ENCODE results near the gene FNDC3B. TPM values are rescaled to one million over a fixed set of nuclear protein-coding genes. Genes with fewer than 3 reads are reported as not detected.

FNDC3B gene
- total and polyA plus RNA-seq, 12 donors: 9.7 to 118 (median 85.0) TPM

- no peak overlapping the region for H3K4me3 ChIP-seq
- ATAC-seq (peak in 4 of 8 donors; percentile 5 to 25 (median 18)), DNase-seq (no peak)
- H3K27me3 ChIP-seq: no peaks in the 10 kb centered on the region
- intact Hi-C loops (cut with DNase I): loop anchor here in 1 of 10 donors (5.0 kb wide), 1 partner anchor 237 kb away; no protein-coding TSS in a partner anchor
- 16 to 20% methylated on average over 5 of the region's 5 CpGs for WGBS, 2 donors
- peak overlapping the region in 6 of 10 donors; percentile 17 to 75 (median 69) for H3K27ac ChIP-seq
- H3K4me1 ChIP-seq: peaks cover 0 to 87% (median 58%) of the 10 kb centered on the region in 9 donors
- no peaks in the 10 kb centered on the region for H3K9me3 ChIP-seq
- H3K36me3 ChIP-seq: peaks cover 0 to 49% (median 0%) of the 10 kb centered on the region in 9 donors
- no peak for TF ChIP-seq CTCF (IDR thresholded peaks at IDR 0.05)
These were observed 239.8 kb downstream of the FNDC3B start for GRCh38 chr3:172279191-172279640.

- Histone ChIP-seq H3K27me3 (no peaks in the 10 kb centered on the region), H3K36me3 (peaks cover 0 to 50% (median 0%) of the 10 kb centered on the region in 9 donors), H3K27ac (peak overlapping the region in 7 of 10 donors; percentile 29 to 75 (median 68)), H3K4me3 (no peak overlapping the region), H3K4me1 (peaks cover 0 to 86% (median 60%) of the 10 kb centered on the region in 9 donors), H3K9me3 (no peaks in the 10 kb centered on the region)
- no peak for TF ChIP-seq CTCF (IDR thresholded peaks at IDR 0.05)
- peak in 1 of 8 donors; percentile 25 for ATAC-seq
- DNase-seq: no peak
- WGBS, 2 donors: 81 to 86% methylated on average over 8 of the region's 8 CpGs
- intact Hi-C loops (cut with DNase I): loop anchor here in 3 of 10 donors (5.0 to 10.0 kb wide), 3 partner anchors 55 to 238 kb away; no protein-coding TSS in a partner anchor
These were observed 240.6 kb downstream of the FNDC3B start for GRCh38 chr3:172279974-172280373.

GRCh38 chr3:172280406-172281051, 241.2 kb downstream of the FNDC3B start:
- peak in 6 of 8 donors; percentile 27 to 76 (median 55) for ATAC-seq
- intact Hi-C loops (cut with DNase I): loop anchor here in 2 of 10 donors (10.0 kb wide), 2 partner anchors 54 to 236 kb away; no protein-coding TSS in a partner anchor

More at GRCh38 chr3:172280406-172281051, 241.2 kb downstream of the FNDC3B start:
- DNase-seq: no peak
- H3K27me3 ChIP-seq: no peaks in the 10 kb centered on the region
- peaks cover 0 to 50% (median 0%) of the 10 kb centered on the region in 9 donors for H3K36me3 ChIP-seq
- no peak for TF ChIP-seq CTCF (IDR thresholded peaks at IDR 0.05)
- 46% methylated on average over 1 of the region's 1 CpG for WGBS, 2 donors
- H3K4me3 ChIP-seq: no peak overlapping the region
- no peaks in the 10 kb centered on the region for H3K9me3 ChIP-seq
- H3K4me1 ChIP-seq: peaks cover 0 to 80% (median 55%) of the 10 kb centered on the region in 9 donors
- H3K27ac ChIP-seq: peak overlapping the region in 7 of 10 donors; percentile 29 to 75 (median 68)

Measured in heart right ventricle (tissue), 16 donors.